CD4-positive, alpha-beta T cell treated with Interferon alpha-2 for 1 hour (primary cell): ENCODE results near the gene PLPPR3.

ENCODE experiments used
- DNase-seq, 2 donors: peaks; one replicate each; pipeline ENCODE4 v3.0.0-alpha.2; 2020 to 2022

Gene PLPPR3

GRCh38 chr19:807627-808422 lies 13.9 kb downstream of the PLPPR3 start:
- DNase-seq = no peak

- DNase-seq = no peak
Observed at GRCh38 chr19:806815-807421, 14.8 kb downstream of the PLPPR3 start.

GRCh38 chr19:805600-806550 lies 15.9 kb downstream of the PLPPR3 start:
- DNase-seq = no peak

- peak in 1 of 2 donors; percentile 31 for DNase-seq
Observed at GRCh38 chr19:805166-805551, 16.6 kb downstream of the PLPPR3 start.

- no peak for DNase-seq
Observed at GRCh38 chr19:804419-805165, 17.2 kb downstream of the PLPPR3 start.

- DNase-seq = no peak
Observed at GRCh38 chr19:803686-804418, 17.9 kb downstream of the PLPPR3 start.

- no peak for DNase-seq
Observed at GRCh38 chr19:803099-803561, 18.6 kb downstream of the PLPPR3 start.

GRCh38 chr19:802498-803098 lies 19.2 kb downstream of the PLPPR3 start:
- no peak for DNase-seq

- no peak for DNase-seq
Observed at GRCh38 chr19:801861-802497, 19.8 kb downstream of the PLPPR3 start.

- peak in 1 of 2 donors; percentile 37 for DNase-seq
Observed at GRCh38 chr19:801030-801860, 20.5 kb downstream of the PLPPR3 start.

GRCh38 chr19:800360-801029 lies 21.3 kb downstream of the PLPPR3 start:
- no peak for DNase-seq

- DNase-seq = peak in 1 of 2 donors; percentile 30
Observed at GRCh38 chr19:799076-799881, 22.5 kb downstream of the PLPPR3 start.

- DNase-seq = peak in 1 of 2 donors; percentile 25
Observed at GRCh38 chr19:798415-799075, 23.2 kb downstream of the PLPPR3 start.

GRCh38 chr19:797528-798414 lies 24.0 kb downstream of the PLPPR3 start:
- DNase-seq = peak; percentile 88 to 93

- peak; percentile 100 for DNase-seq
Observed at GRCh38 chr19:796692-797527, 24.8 kb downstream of the PLPPR3 start, which contains the start of gene PTBP1. PTBP1 (plus strand) TSS chr19:797452; CDS start chr19:797498, 46 bp downstream.
